ENCODE measurements around the gene FBN2.

DNA sequence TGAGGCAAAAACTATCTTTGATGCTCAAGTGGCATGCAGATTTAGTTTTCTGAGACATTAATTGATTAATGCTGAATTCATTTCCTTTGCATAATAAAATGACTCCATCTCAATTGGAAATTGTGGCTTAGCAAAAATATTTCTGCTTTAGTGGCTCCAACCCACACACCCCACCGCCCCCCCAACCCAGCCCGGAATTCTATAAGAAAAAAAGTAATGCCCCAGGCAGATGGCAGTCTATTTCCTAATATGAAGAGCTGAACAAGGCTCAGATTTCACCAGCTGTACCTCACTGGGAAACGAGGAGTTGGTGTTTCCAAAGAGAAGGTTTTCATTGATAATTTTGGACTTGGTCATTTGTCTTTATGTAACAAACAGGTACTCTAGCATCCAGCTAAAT lies 182.1 kb downstream of the FBN2 start:
- TF ChIP-seq POU6F1 (CRISPR knock-in tag; IDR thresholded peaks at IDR 0.05; ENCODE audit: borderline replicate concordance, low read depth), result no peak
- TF ChIP-seq ZFP30 (CRISPR knock-in tag; IDR thresholded peaks at IDR 0.05), result no peak
- TF ChIP-seq, protein P1, sequence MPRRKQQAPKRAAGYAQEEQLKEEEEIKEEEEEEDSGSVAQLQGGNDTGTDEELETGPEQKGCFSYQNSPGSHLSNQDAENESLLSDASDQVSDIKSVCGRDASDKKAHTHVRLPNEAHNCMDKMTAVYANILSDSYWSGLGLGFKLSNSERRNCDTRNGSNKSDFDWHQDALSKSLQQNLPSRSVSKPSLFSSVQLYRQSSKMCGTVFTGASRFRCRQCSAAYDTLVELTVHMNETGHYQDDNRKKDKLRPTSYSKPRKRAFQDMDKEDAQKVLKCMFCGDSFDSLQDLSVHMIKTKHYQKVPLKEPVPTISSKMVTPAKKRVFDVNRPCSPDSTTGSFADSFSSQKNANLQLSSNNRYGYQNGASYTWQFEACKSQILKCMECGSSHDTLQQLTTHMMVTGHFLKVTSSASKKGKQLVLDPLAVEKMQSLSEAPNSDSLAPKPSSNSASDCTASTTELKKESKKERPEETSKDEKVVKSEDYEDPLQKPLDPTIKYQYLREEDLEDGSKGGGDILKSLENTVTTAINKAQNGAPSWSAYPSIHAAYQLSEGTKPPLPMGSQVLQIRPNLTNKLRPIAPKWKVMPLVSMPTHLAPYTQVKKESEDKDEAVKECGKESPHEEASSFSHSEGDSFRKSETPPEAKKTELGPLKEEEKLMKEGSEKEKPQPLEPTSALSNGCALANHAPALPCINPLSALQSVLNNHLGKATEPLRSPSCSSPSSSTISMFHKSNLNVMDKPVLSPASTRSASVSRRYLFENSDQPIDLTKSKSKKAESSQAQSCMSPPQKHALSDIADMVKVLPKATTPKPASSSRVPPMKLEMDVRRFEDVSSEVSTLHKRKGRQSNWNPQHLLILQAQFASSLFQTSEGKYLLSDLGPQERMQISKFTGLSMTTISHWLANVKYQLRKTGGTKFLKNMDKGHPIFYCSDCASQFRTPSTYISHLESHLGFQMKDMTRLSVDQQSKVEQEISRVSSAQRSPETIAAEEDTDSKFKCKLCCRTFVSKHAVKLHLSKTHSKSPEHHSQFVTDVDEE (CRISPR knock-in tag; IDR thresholded peaks at IDR 0.05), result no peak
- TF ChIP-seq RARB (CRISPR knock-in tag; IDR thresholded peaks at IDR 0.05), result no peak
- no peak for TF ChIP-seq ZNF565 (CRISPR knock-in tag; conservative IDR thresholded peaks at IDR 0.05; ENCODE audit: low read depth)
- no peak for TF ChIP-seq ISL1 (CRISPR knock-in tag; IDR thresholded peaks at IDR 0.05)
- no peak for TF ChIP-seq ARNTL (CRISPR knock-in tag; IDR thresholded peaks at IDR 0.05; ENCODE audit: borderline replicate concordance, low read depth)
- no peak for TF ChIP-seq ZC3H10 (CRISPR knock-in tag; IDR thresholded peaks at IDR 0.05)
- no peak for TF ChIP-seq ZNF8 (CRISPR knock-in tag; IDR thresholded peaks at IDR 0.05)
- no peak for TF ChIP-seq CREB5 (CRISPR knock-in tag; IDR thresholded peaks at IDR 0.05; ENCODE audit: low read depth)
- TF ChIP-seq PATZ1 (CRISPR knock-in tag; IDR thresholded peaks at IDR 0.05; ENCODE audit: borderline replicate concordance), result no peak
- TF ChIP-seq ESRRG (CRISPR knock-in tag; IDR thresholded peaks at IDR 0.05), result no peak

All from SK-N-SH treated with all-trans-retinoic acid at 6 μM for 48 hours (cell line).